ENCODE measurements around the gene APOBEC3A.

The APOBEC3A gene

GRCh38 chr22:38963872-38964271 lies 6.5 kb downstream of the APOBEC3A start:
- no peaks in the 10 kb centered on the region for H3K27me3 ChIP-seq (ENCODE audit: insufficient read depth, poor library complexity, severe bottlenecking)
- DNase-seq (ENCODE audit: low spot score) (no peak), ATAC-seq (ENCODE audit: low read depth) (no peak; the same call in 2 of the 3 replicates)
- no peak for TF ChIP-seq CTCF (IDR thresholded peaks at IDR 0.05; ENCODE audit: poor library complexity, severe bottlenecking)
- H3K4me3 ChIP-seq (ENCODE audit: severe bottlenecking), result no peak overlapping the region
- no peaks in the 10 kb centered on the region for H3K36me3 ChIP-seq (ENCODE audit: low read depth)
- H3K27ac ChIP-seq (ENCODE audit: poor library complexity, severe bottlenecking), result no peak overlapping the region
- H3K9me3 ChIP-seq (ENCODE audit: severe bottlenecking), result no peaks in the 10 kb centered on the region
- no peaks in the 10 kb centered on the region for H3K4me1 ChIP-seq (ENCODE audit: insufficient read depth, poor library complexity, severe bottlenecking)

- no peak for TF ChIP-seq CTCF (IDR thresholded peaks at IDR 0.05; ENCODE audit: poor library complexity, severe bottlenecking)
- no peak overlapping the region for H3K27ac ChIP-seq (ENCODE audit: poor library complexity, severe bottlenecking)
- DNase-seq (ENCODE audit: low spot score) (no peak), ATAC-seq (ENCODE audit: low read depth) (no peak)
- no peak overlapping the region for H3K4me3 ChIP-seq (ENCODE audit: severe bottlenecking)
- no peaks in the 10 kb centered on the region for H3K9me3 ChIP-seq (ENCODE audit: severe bottlenecking)
- H3K4me1 ChIP-seq (ENCODE audit: insufficient read depth, poor library complexity, severe bottlenecking), result no peaks in the 10 kb centered on the region
- H3K27me3 ChIP-seq (ENCODE audit: insufficient read depth, poor library complexity, severe bottlenecking), result no peaks in the 10 kb centered on the region
- no peaks in the 10 kb centered on the region for H3K36me3 ChIP-seq (ENCODE audit: low read depth)
These were observed 6.9 kb downstream of the APOBEC3A start for GRCh38 chr22:38964306-38964705.

GRCh38 chr22:38964989-38965388 lies 7.6 kb downstream of the APOBEC3A start:
- H3K36me3 ChIP-seq (ENCODE audit: low read depth), result no peaks in the 10 kb centered on the region
- DNase-seq (ENCODE audit: low spot score), result no peak
- H3K4me3 ChIP-seq (ENCODE audit: severe bottlenecking), result no peak overlapping the region
- H3K27ac ChIP-seq (ENCODE audit: poor library complexity, severe bottlenecking), result no peak overlapping the region
- H3K4me1 ChIP-seq (ENCODE audit: insufficient read depth, poor library complexity, severe bottlenecking), result no peaks in the 10 kb centered on the region
- no peak for ATAC-seq (ENCODE audit: low read depth)
- no peaks in the 10 kb centered on the region for H3K27me3 ChIP-seq (ENCODE audit: insufficient read depth, poor library complexity, severe bottlenecking)
- no peak for TF ChIP-seq CTCF (IDR thresholded peaks at IDR 0.05; ENCODE audit: poor library complexity, severe bottlenecking)
- no peaks in the 10 kb centered on the region for H3K9me3 ChIP-seq (ENCODE audit: severe bottlenecking)

- ATAC-seq (ENCODE audit: low read depth), result no peak
- H3K9me3 ChIP-seq (ENCODE audit: severe bottlenecking), result no peaks in the 10 kb centered on the region
- no peak for TF ChIP-seq CTCF (IDR thresholded peaks at IDR 0.05; ENCODE audit: poor library complexity, severe bottlenecking)
- H3K4me1 ChIP-seq (ENCODE audit: insufficient read depth, poor library complexity, severe bottlenecking), result no peaks in the 10 kb centered on the region
- H3K36me3 ChIP-seq (ENCODE audit: low read depth), result no peaks in the 10 kb centered on the region
- H3K4me3 ChIP-seq (ENCODE audit: severe bottlenecking), result no peak overlapping the region
- no peak for DNase-seq (ENCODE audit: low spot score)
- no peak overlapping the region for H3K27ac ChIP-seq (ENCODE audit: poor library complexity, severe bottlenecking)
- no peaks in the 10 kb centered on the region for H3K27me3 ChIP-seq (ENCODE audit: insufficient read depth, poor library complexity, severe bottlenecking)
These were observed 8.4 kb downstream of the APOBEC3A start for GRCh38 chr22:38965614-38966379.

GRCh38 chr22:38966380-38966702 lies 8.9 kb downstream of the APOBEC3A start:
- H3K27me3 ChIP-seq (ENCODE audit: insufficient read depth, poor library complexity, severe bottlenecking), result no peaks in the 10 kb centered on the region
- TF ChIP-seq CTCF (IDR thresholded peaks at IDR 0.05; ENCODE audit: poor library complexity, severe bottlenecking), result no peak
- H3K4me3 ChIP-seq (ENCODE audit: severe bottlenecking), result no peak overlapping the region
- no peaks in the 10 kb centered on the region for H3K36me3 ChIP-seq (ENCODE audit: low read depth)
- no peak overlapping the region for H3K27ac ChIP-seq (ENCODE audit: poor library complexity, severe bottlenecking)
- H3K9me3 ChIP-seq (ENCODE audit: severe bottlenecking), result no peaks in the 10 kb centered on the region
- ATAC-seq (ENCODE audit: low read depth) (no peak; the same call in 2 of the 3 replicates), DNase-seq (ENCODE audit: low spot score) (no peak)
- H3K4me1 ChIP-seq (ENCODE audit: insufficient read depth, poor library complexity, severe bottlenecking), result no peaks in the 10 kb centered on the region

Measured in RWPE2 (cell line).